ENCODE data around the gene NEBL.

NEBL gene

GRCh38 chr10:20767028-20767427 is 130.1 kb downstream of the NEBL start:
- Histone ChIP-seq H3K9ac (ENCODE audit: low read length) (no peak overlapping the region), H3K4me1 (ENCODE audit: control insufficient read depth, insufficient read depth, low read length) (no peaks in the 10 kb centered on the region), H3K27me3 (ENCODE audit: control insufficient read depth, insufficient read depth, low read length) (no peaks in the 10 kb centered on the region), H3K4me3 (ENCODE audit: low read length) (no peak overlapping the region), H3K36me3 (ENCODE audit: control insufficient read depth, insufficient read depth, low read length) (no peaks in the 10 kb centered on the region), H3K9me3 (ENCODE audit: control insufficient read depth, low read length) (no peaks in the 10 kb centered on the region)

GRCh38 chr10:20765066-20765465 is 132.0 kb downstream of the NEBL start:
- H3K36me3 ChIP-seq (ENCODE audit: control insufficient read depth, insufficient read depth, low read length): no peaks in the 10 kb centered on the region
- H3K9ac ChIP-seq (ENCODE audit: low read length): no peak overlapping the region
- H3K27me3 ChIP-seq (ENCODE audit: control insufficient read depth, insufficient read depth, low read length): no peaks in the 10 kb centered on the region
- no peaks in the 10 kb centered on the region for H3K9me3 ChIP-seq (ENCODE audit: control insufficient read depth, low read length)
- H3K4me1 ChIP-seq (ENCODE audit: control insufficient read depth, insufficient read depth, low read length): no peaks in the 10 kb centered on the region
- no peak overlapping the region for H3K4me3 ChIP-seq (ENCODE audit: low read length)

GRCh38 chr10:20760460-20760859 is 136.7 kb downstream of the NEBL start:
- Histone ChIP-seq H3K9me3 (ENCODE audit: control insufficient read depth, low read length) (no peaks in the 10 kb centered on the region), H3K27me3 (ENCODE audit: control insufficient read depth, insufficient read depth, low read length) (no peaks in the 10 kb centered on the region), H3K9ac (ENCODE audit: low read length) (no peak overlapping the region), H3K4me1 (ENCODE audit: control insufficient read depth, insufficient read depth, low read length) (no peaks in the 10 kb centered on the region), H3K4me3 (ENCODE audit: low read length) (no peak overlapping the region), H3K36me3 (ENCODE audit: control insufficient read depth, insufficient read depth, low read length) (no peaks in the 10 kb centered on the region)

GRCh38 chr10:20748551-20748950 is 148.6 kb downstream of the NEBL start:
- no peaks in the 10 kb centered on the region for H3K27me3 ChIP-seq (ENCODE audit: control insufficient read depth, insufficient read depth, low read length)
- no peaks in the 10 kb centered on the region for H3K9me3 ChIP-seq (ENCODE audit: control insufficient read depth, low read length)
- no peak overlapping the region for H3K4me3 ChIP-seq (ENCODE audit: low read length)
- H3K9ac ChIP-seq (ENCODE audit: low read length): no peak overlapping the region
- no peaks in the 10 kb centered on the region for H3K4me1 ChIP-seq (ENCODE audit: control insufficient read depth, insufficient read depth, low read length)
- no peaks in the 10 kb centered on the region for H3K36me3 ChIP-seq (ENCODE audit: control insufficient read depth, insufficient read depth, low read length)

- no peaks in the 10 kb centered on the region for H3K36me3 ChIP-seq (ENCODE audit: control insufficient read depth, insufficient read depth, low read length)
- H3K9ac ChIP-seq (ENCODE audit: low read length): no peak overlapping the region
- no peaks in the 10 kb centered on the region for H3K27me3 ChIP-seq (ENCODE audit: control insufficient read depth, insufficient read depth, low read length)
- H3K4me3 ChIP-seq (ENCODE audit: low read length): no peak overlapping the region
- H3K9me3 ChIP-seq (ENCODE audit: control insufficient read depth, low read length): no peaks in the 10 kb centered on the region
- H3K4me1 ChIP-seq (ENCODE audit: control insufficient read depth, insufficient read depth, low read length): no peaks in the 10 kb centered on the region
Observed at GRCh38 chr10:20747782-20748181, 149.3 kb downstream of the NEBL start.

GRCh38 chr10:20746856-20747255 is 150.3 kb downstream of the NEBL start:
- Histone ChIP-seq H3K36me3 (ENCODE audit: control insufficient read depth, insufficient read depth, low read length) (no peaks in the 10 kb centered on the region), H3K9ac (ENCODE audit: low read length) (no peak overlapping the region), H3K27me3 (ENCODE audit: control insufficient read depth, insufficient read depth, low read length) (no peaks in the 10 kb centered on the region), H3K4me3 (ENCODE audit: low read length) (no peak overlapping the region), H3K4me1 (ENCODE audit: control insufficient read depth, insufficient read depth, low read length) (no peaks in the 10 kb centered on the region), H3K9me3 (ENCODE audit: control insufficient read depth, low read length) (no peaks in the 10 kb centered on the region)

- H3K9ac ChIP-seq (ENCODE audit: low read length): no peak overlapping the region
- H3K9me3 ChIP-seq (ENCODE audit: control insufficient read depth, low read length): no peaks in the 10 kb centered on the region
- H3K27me3 ChIP-seq (ENCODE audit: control insufficient read depth, insufficient read depth, low read length): no peaks in the 10 kb centered on the region
- no peaks in the 10 kb centered on the region for H3K36me3 ChIP-seq (ENCODE audit: control insufficient read depth, insufficient read depth, low read length)
- H3K4me1 ChIP-seq (ENCODE audit: control insufficient read depth, insufficient read depth, low read length): no peaks in the 10 kb centered on the region
- H3K4me3 ChIP-seq (ENCODE audit: low read length): no peak overlapping the region
Observed at GRCh38 chr10:20745556-20746375, 151.3 kb downstream of the NEBL start.

- Histone ChIP-seq H3K4me1 (ENCODE audit: control insufficient read depth, insufficient read depth, low read length) (no peaks in the 10 kb centered on the region), H3K9ac (ENCODE audit: low read length) (no peak overlapping the region), H3K27me3 (ENCODE audit: control insufficient read depth, insufficient read depth, low read length) (no peaks in the 10 kb centered on the region), H3K4me3 (ENCODE audit: low read length) (no peak overlapping the region), H3K9me3 (ENCODE audit: control insufficient read depth, low read length) (no peaks in the 10 kb centered on the region), H3K36me3 (ENCODE audit: control insufficient read depth, insufficient read depth, low read length) (no peaks in the 10 kb centered on the region)
Observed at GRCh38 chr10:20744821-20745220, 152.3 kb downstream of the NEBL start.

- no peaks in the 10 kb centered on the region for H3K4me1 ChIP-seq (ENCODE audit: control insufficient read depth, insufficient read depth, low read length)
- H3K27me3 ChIP-seq (ENCODE audit: control insufficient read depth, insufficient read depth, low read length): no peaks in the 10 kb centered on the region
- no peaks in the 10 kb centered on the region for H3K36me3 ChIP-seq (ENCODE audit: control insufficient read depth, insufficient read depth, low read length)
- no peak overlapping the region for H3K9ac ChIP-seq (ENCODE audit: low read length)
- H3K9me3 ChIP-seq (ENCODE audit: control insufficient read depth, low read length): no peaks in the 10 kb centered on the region
- H3K4me3 ChIP-seq (ENCODE audit: low read length): no peak overlapping the region
Observed at GRCh38 chr10:20743942-20744341, 153.2 kb downstream of the NEBL start.

GRCh38 chr10:20742737-20743541 is 154.2 kb downstream of the NEBL start:
- Histone ChIP-seq H3K4me3 (ENCODE audit: low read length) (no peak overlapping the region), H3K27me3 (ENCODE audit: control insufficient read depth, insufficient read depth, low read length) (no peaks in the 10 kb centered on the region), H3K9me3 (ENCODE audit: control insufficient read depth, low read length) (no peaks in the 10 kb centered on the region), H3K9ac (ENCODE audit: low read length) (no peak overlapping the region), H3K36me3 (ENCODE audit: control insufficient read depth, insufficient read depth, low read length) (no peaks in the 10 kb centered on the region), H3K4me1 (ENCODE audit: control insufficient read depth, insufficient read depth, low read length) (no peaks in the 10 kb centered on the region)

- H3K27me3 ChIP-seq (ENCODE audit: control insufficient read depth, insufficient read depth, low read length): no peaks in the 10 kb centered on the region
- H3K4me1 ChIP-seq (ENCODE audit: control insufficient read depth, insufficient read depth, low read length): no peaks in the 10 kb centered on the region
- no peak overlapping the region for H3K4me3 ChIP-seq (ENCODE audit: low read length)
- H3K9me3 ChIP-seq (ENCODE audit: control insufficient read depth, low read length): no peaks in the 10 kb centered on the region
- no peak overlapping the region for H3K9ac ChIP-seq (ENCODE audit: low read length)
- H3K36me3 ChIP-seq (ENCODE audit: control insufficient read depth, insufficient read depth, low read length): no peaks in the 10 kb centered on the region
Observed at GRCh38 chr10:20740120-20740519, 157.0 kb downstream of the NEBL start.

- no peaks in the 10 kb centered on the region for H3K4me1 ChIP-seq (ENCODE audit: control insufficient read depth, insufficient read depth, low read length)
- H3K4me3 ChIP-seq (ENCODE audit: low read length): no peak overlapping the region
- H3K36me3 ChIP-seq (ENCODE audit: control insufficient read depth, insufficient read depth, low read length): no peaks in the 10 kb centered on the region
- no peak overlapping the region for H3K9ac ChIP-seq (ENCODE audit: low read length)
- no peaks in the 10 kb centered on the region for H3K27me3 ChIP-seq (ENCODE audit: control insufficient read depth, insufficient read depth, low read length)
- H3K9me3 ChIP-seq (ENCODE audit: control insufficient read depth, low read length): no peaks in the 10 kb centered on the region
Observed at GRCh38 chr10:20737107-20737506, 160.0 kb downstream of the NEBL start.
